HUES64 (cell line): Measurements from ENCODE around the gene KY. TPM values are rescaled to one million over a fixed set of nuclear protein-coding genes. Genes with fewer than 3 reads are reported as not detected.

Experiments used
- H3K27ac ChIP-seq: 2 replicates; pipeline ENCODE4 v1.7.0; 2013; ENCODE audit warnings: low read depth, low read length, inconsistent platforms
- H3K27me3 ChIP-seq: 2 replicates; pipeline ENCODE4 v1.6.1; 2013; ENCODE audit warnings: mild to moderate bottlenecking, low read length; ENCODE audit not compliant: insufficient read depth
- H3K36me3 ChIP-seq: 2 replicates; pipeline ENCODE4 v1.6.1; 2013; ENCODE audit warnings: mild to moderate bottlenecking, low read length; ENCODE audit not compliant: insufficient read depth
- H3K4me1 ChIP-seq: 2 replicates; pipeline ENCODE4 v1.6.1; 2013; ENCODE audit warnings: mild to moderate bottlenecking, low read length, moderate library complexity; ENCODE audit not compliant: insufficient read depth
- H3K4me3 ChIP-seq: 2 replicates; pipeline ENCODE4 v1.5.1; 2013; ENCODE audit warnings: mild to moderate bottlenecking, low read length, moderate library complexity
- H3K9ac ChIP-seq: 2 replicates; pipeline ENCODE4 v1.6.1; 2013; ENCODE audit warnings: mild to moderate bottlenecking, low read depth, low read length
- H3K9me3 ChIP-seq: 2 replicates; pipeline ENCODE4 v1.6.1; 2013; ENCODE audit warnings: low read depth, low read length; ENCODE audit not compliant: insufficient read depth
- WGBS: fragments of 150-250, 120-280 bp; methylation state at CpG from one replicate; pipeline ENCODE4 v1.1.7; 2013; ENCODE audit warnings: missing lambda C conversion rate; 5-methylcytosine and 5-hydroxymethylcytosine counted together
- polyA plus RNA-seq, 2 experiments: library from polyadenylated mRNA; stranded (reverse); fragments of 50-300 nt; gene quantifications; one replicate each; pipeline ENCODE4 v1.2.3, GENCODE V29; 2013

Gene KY
- not detected for polyA plus RNA-seq (2013, experiment 1 of 2)
- not detected for polyA plus RNA-seq (2013, experiment 2 of 2)

- H3K9me3 ChIP-seq: no peaks in the 10 kb centered on the region
- H3K36me3 ChIP-seq: no peaks in the 10 kb centered on the region
- no peak within 1 kb of the TSS for H3K9ac ChIP-seq
- WGBS: 4% methylated on average over 77 of the region's 77 CpGs
- H3K4me3 ChIP-seq: peak within 1 kb of the TSS; percentile 51
- no peak within 1 kb of the TSS for H3K27ac ChIP-seq
- 0 out of 2 replicates have a peak, but pooled peaks cover 7% of the 10 kb centered on the region for H3K4me1 ChIP-seq
- H3K27me3 ChIP-seq: peaks cover 100% of the 10 kb centered on the region
These were observed at the start of gene KY for GRCh38 chr3:134650431-134651346. TSS of gene KY (minus strand) at chr3:134651022. CDS start at chr3:134650960, 62 bp downstream.

GRCh38 chr3:134699721-134700120 lies 48.9 kb upstream of the KY start:
- Histone ChIP-seq H3K27me3 (peaks cover 41% of the 10 kb centered on the region), H3K4me3 (no peak overlapping the region), H3K4me1 (no peaks in the 10 kb centered on the region), H3K27ac (no peak overlapping the region), H3K9ac (no peak overlapping the region), H3K9me3 (no peaks in the 10 kb centered on the region), H3K36me3 (no peaks in the 10 kb centered on the region)
- 90% methylated on average over 3 of the region's 3 CpGs for WGBS

- WGBS: 88% methylated on average over 8 of the region's 8 CpGs
- Histone ChIP-seq H3K36me3 (no peaks in the 10 kb centered on the region), H3K27me3 (peaks cover 44% of the 10 kb centered on the region), H3K9ac (no peak overlapping the region), H3K27ac (no peak overlapping the region), H3K9me3 (no peaks in the 10 kb centered on the region), H3K4me1 (no peaks in the 10 kb centered on the region), H3K4me3 (no peak overlapping the region)
These were observed 48.4 kb upstream of the KY start for GRCh38 chr3:134699141-134699711.

GRCh38 chr3:134697830-134698689 lies 47.2 kb upstream of the KY start:
- 90% methylated on average over 11 of the region's 11 CpGs for WGBS
- no peaks in the 10 kb centered on the region for H3K9me3 ChIP-seq
- H3K4me3 ChIP-seq: no peak overlapping the region
- no peak overlapping the region for H3K9ac ChIP-seq
- H3K36me3 ChIP-seq: no peaks in the 10 kb centered on the region
- H3K27ac ChIP-seq: no peak overlapping the region
- peaks cover 55% of the 10 kb centered on the region for H3K27me3 ChIP-seq
- H3K4me1 ChIP-seq: no peaks in the 10 kb centered on the region

GRCh38 chr3:134696155-134696554 lies 45.3 kb upstream of the KY start:
- Histone ChIP-seq H3K9me3 (no peaks in the 10 kb centered on the region), H3K27me3 (peaks cover 62% of the 10 kb centered on the region), H3K4me3 (no peak overlapping the region), H3K36me3 (no peaks in the 10 kb centered on the region), H3K4me1 (no peaks in the 10 kb centered on the region), H3K9ac (no peak overlapping the region), H3K27ac (no peak overlapping the region)
- WGBS: 94% methylated on average over 4 of the region's 4 CpGs

GRCh38 chr3:134694946-134695543 lies 44.2 kb upstream of the KY start:
- H3K9me3 ChIP-seq: no peaks in the 10 kb centered on the region
- no peak overlapping the region for H3K9ac ChIP-seq
- H3K36me3 ChIP-seq: no peaks in the 10 kb centered on the region
- no peak overlapping the region for H3K27ac ChIP-seq
- peaks cover 62% of the 10 kb centered on the region for H3K27me3 ChIP-seq
- 71% methylated on average over 7 of the region's 7 CpGs for whole genome bisulfite sequencing
- no peaks in the 10 kb centered on the region for H3K4me1 ChIP-seq
- H3K4me3 ChIP-seq: no peak overlapping the region

GRCh38 chr3:134694466-134694865 lies 43.6 kb upstream of the KY start:
- Histone ChIP-seq H3K36me3 (no peaks in the 10 kb centered on the region), H3K27ac (no peak overlapping the region; the same call in 1 of the 2 replicates), H3K4me3 (no peak overlapping the region), H3K9ac (no peak overlapping the region), H3K9me3 (no peaks in the 10 kb centered on the region), H3K4me1 (no peaks in the 10 kb centered on the region), H3K27me3 (peaks cover 61% of the 10 kb centered on the region)

GRCh38 chr3:134693804-134694203 lies 43.0 kb upstream of the KY start:
- no peaks in the 10 kb centered on the region for H3K9me3 ChIP-seq
- no peak overlapping the region for H3K27ac ChIP-seq
- no peaks in the 10 kb centered on the region for H3K4me1 ChIP-seq
- H3K27me3 ChIP-seq: peaks cover 58% of the 10 kb centered on the region
- no peak overlapping the region for H3K9ac ChIP-seq
- H3K36me3 ChIP-seq: no peaks in the 10 kb centered on the region
- 94% methylated on average over 7 of the region's 7 CpGs for WGBS
- H3K4me3 ChIP-seq: no peak overlapping the region

- 95% methylated on average over 4 of the region's 4 CpGs for whole genome bisulfite sequencing
- H3K27me3 ChIP-seq: peaks cover 56% of the 10 kb centered on the region
These were observed 42.4 kb upstream of the KY start for GRCh38 chr3:134693226-134693625.

GRCh38 chr3:134690226-134690625 lies 39.4 kb upstream of the KY start:
- H3K36me3 ChIP-seq: no peaks in the 10 kb centered on the region
- no peak overlapping the region for H3K27ac ChIP-seq
- WGBS: 100% methylated on average over 1 of the region's 1 CpG
- no peaks in the 10 kb centered on the region for H3K9me3 ChIP-seq
- H3K9ac ChIP-seq: no peak overlapping the region
- peaks cover 26% of the 10 kb centered on the region for H3K27me3 ChIP-seq
- H3K4me3 ChIP-seq: no peak overlapping the region
- no peaks in the 10 kb centered on the region for H3K4me1 ChIP-seq

More at GRCh38 chr3:134693226-134693625, 42.4 kb upstream of the KY start:
- H3K4me1 ChIP-seq: no peaks in the 10 kb centered on the region
- H3K27ac ChIP-seq: no peak overlapping the region
- H3K9ac ChIP-seq: no peak overlapping the region
- H3K4me3 ChIP-seq: no peak overlapping the region
- H3K36me3 ChIP-seq: no peaks in the 10 kb centered on the region
- H3K9me3 ChIP-seq: no peaks in the 10 kb centered on the region
